Activated naive CD8-positive, alpha-beta T cell treated with anti-CD3 and anti-CD28 coated beads, Interleukin-2, amount 50 U/mL, for 24 hours (primary cell): ENCODE results near the gene MICALL2.

ENCODE experiments used
- ATAC-seq: fragments of 150-1000 bp; cut with Tn5 transposase; one replicate; pipeline ENCODE4 v1.10.0; 2021
- DNase-seq: peaks from one replicate; pipeline ENCODE4 v3.0.0; 2021
- H3K27ac Mint-ChIP-seq: one replicate; pipeline ENCODE4 v1.8.0; 2021; ENCODE audit warnings: mild to moderate bottlenecking, mixed read lengths
- H3K27me3 Mint-ChIP-seq: one replicate; pipeline ENCODE4 v1.8.0; 2021; ENCODE audit warnings: mixed read lengths
- H3K36me3 Mint-ChIP-seq: one replicate; pipeline ENCODE4 v1.8.0; 2021; ENCODE audit warnings: low read depth, mixed read lengths
- H3K4me1 Mint-ChIP-seq: one replicate; pipeline ENCODE4 v1.8.0; 2021; ENCODE audit warnings: mixed read lengths
- H3K4me3 Mint-ChIP-seq: one replicate; pipeline ENCODE4 v1.8.0; 2021; ENCODE audit warnings: mild to moderate bottlenecking, moderate library complexity, mixed read lengths
- H3K9me3 Mint-ChIP-seq: one replicate; pipeline ENCODE4 v1.8.0; 2021; ENCODE audit warnings: mixed read lengths

Gene MICALL2

DNA sequence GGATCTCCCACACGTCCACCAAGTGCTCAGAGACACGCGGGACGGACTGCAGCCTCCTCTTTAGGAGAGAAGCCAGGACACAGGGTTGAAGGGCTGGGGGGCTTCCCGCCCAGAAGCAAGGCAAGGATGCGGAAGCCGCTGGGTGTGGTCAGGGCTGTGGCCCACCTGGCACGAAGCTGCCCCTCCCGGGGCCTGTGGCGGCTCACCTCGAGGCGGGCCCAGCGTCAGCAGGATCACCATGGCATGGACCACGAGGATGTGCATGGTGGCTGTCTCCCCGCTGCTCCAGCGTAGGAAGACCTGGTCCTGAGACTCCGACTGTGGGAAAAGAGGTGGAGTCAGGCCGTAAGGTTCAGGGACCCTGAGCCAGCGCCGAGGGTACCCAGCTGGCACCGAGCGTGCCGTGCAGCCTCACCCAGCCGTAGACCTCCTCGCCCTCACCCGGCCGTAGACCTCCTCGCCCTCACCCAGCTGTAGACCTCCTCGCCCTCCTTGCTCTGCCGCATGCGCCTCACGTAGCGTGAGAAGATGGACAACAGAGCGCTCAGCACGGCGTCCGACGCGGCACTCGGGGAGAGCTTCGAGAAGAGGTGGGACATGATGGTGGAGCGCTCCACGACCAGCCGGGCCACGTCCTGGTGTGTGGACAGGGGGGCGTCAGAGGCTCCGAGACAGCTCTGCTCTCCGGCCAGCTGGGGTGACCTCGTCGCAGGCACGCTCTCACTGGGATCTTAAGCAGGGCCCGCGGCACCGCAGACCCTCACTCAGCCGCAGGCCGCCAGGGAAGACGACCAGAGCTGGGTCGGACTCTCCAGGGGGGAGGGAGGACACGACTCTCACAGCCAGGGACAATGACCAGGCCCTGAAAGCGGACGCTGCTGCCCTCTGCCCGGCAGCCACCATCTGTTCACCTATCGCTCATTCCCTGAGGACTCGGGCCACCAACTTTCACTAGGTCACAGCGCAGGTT lies 24.6 kb upstream of the MICALL2 start:
- no peak overlapping the region for H3K4me3 Mint-ChIP-seq
- ATAC-seq = no peak
- no peaks in the 10 kb centered on the region for H3K9me3 Mint-ChIP-seq
- H3K36me3 Mint-ChIP-seq = peaks cover 2% of the 10 kb centered on the region
- H3K27me3 Mint-ChIP-seq = no peaks in the 10 kb centered on the region
- H3K4me1 Mint-ChIP-seq = no peaks in the 10 kb centered on the region
- no peak overlapping the region for H3K27ac Mint-ChIP-seq
- DNase-seq = no peak

DNA sequence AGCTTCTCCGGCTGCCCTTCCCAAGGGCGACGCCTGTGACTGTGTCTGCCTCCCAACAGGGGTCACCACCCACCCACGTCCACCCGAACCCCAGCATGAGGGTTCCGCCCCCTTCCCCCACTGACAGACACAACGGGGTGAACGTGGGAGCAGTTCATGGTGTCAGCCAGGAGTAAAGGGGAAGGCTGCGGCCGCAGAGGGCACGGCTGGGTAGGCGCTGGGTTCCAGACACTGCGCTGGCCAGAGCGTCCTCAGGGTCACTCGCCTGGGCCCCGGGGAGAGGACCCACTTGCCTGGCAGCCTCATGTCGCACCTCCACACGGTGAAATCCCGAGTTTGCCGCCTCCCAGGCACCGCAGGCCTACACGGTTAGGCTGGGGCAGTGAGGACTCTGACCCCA lies 23.8 kb upstream of the MICALL2 start:
- no peak for ATAC-seq
- Mint-ChIP-seq H3K9me3 (no peaks in the 10 kb centered on the region), H3K27ac (no peak overlapping the region), H3K4me3 (no peak overlapping the region), H3K36me3 (peaks cover 2% of the 10 kb centered on the region), H3K27me3 (no peaks in the 10 kb centered on the region), H3K4me1 (no peaks in the 10 kb centered on the region)
- DNase-seq = no peak

DNA sequence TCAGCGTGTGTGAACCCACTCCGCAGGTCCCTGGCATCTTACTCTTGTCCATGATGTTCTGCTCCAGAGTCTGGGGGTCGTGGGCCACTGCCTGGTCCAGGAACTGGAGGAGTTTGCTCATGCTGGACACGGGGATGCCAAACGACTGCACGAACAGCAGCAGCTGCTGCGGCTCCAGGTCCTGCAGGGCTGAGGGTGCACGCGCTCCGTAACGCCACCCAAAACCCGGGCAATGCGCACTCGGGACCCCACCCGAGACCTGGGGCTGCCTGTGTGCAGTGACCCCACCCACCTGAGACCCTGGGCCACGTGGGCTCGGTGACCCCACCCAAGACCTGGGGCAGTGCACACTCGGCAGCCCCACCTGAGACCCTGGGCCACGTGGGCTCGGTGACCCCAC lies 22.0 kb upstream of the MICALL2 start:
- no peaks in the 10 kb centered on the region for H3K27me3 Mint-ChIP-seq
- H3K4me3 Mint-ChIP-seq = no peak overlapping the region
- DNase-seq = no peak
- no peak for ATAC-seq
- H3K27ac Mint-ChIP-seq = no peak overlapping the region
- H3K9me3 Mint-ChIP-seq = no peaks in the 10 kb centered on the region
- H3K4me1 Mint-ChIP-seq = no peaks in the 10 kb centered on the region
- H3K36me3 Mint-ChIP-seq = peaks cover 2% of the 10 kb centered on the region

DNA sequence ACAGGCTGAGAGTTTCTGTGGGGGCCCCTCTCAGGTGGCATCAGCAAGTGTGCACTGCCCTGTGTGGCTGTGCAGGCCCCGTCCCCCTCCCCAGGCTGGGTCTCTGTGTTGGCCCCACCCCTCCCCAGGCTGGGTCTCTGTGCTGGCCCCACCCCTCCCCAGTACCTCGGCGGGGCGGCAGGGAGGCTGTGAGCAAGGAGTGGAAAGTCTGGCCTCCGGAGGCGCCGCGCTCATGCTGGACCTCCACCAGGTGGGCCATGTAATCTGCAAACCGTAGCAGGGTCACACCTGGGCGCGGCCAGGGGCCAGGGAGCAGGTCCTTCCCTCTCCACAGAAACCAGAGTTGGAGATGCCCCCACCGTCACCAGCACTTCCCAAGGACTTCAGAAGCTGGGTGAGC lies 21.4 kb upstream of the MICALL2 start:
- H3K9me3 Mint-ChIP-seq = no peaks in the 10 kb centered on the region
- no peak overlapping the region for H3K27ac Mint-ChIP-seq
- H3K27me3 Mint-ChIP-seq = no peaks in the 10 kb centered on the region
- peaks cover 2% of the 10 kb centered on the region for H3K36me3 Mint-ChIP-seq
- H3K4me3 Mint-ChIP-seq = no peak overlapping the region
- DNase-seq (no peak), ATAC-seq (no peak)
- no peaks in the 10 kb centered on the region for H3K4me1 Mint-ChIP-seq

DNA sequence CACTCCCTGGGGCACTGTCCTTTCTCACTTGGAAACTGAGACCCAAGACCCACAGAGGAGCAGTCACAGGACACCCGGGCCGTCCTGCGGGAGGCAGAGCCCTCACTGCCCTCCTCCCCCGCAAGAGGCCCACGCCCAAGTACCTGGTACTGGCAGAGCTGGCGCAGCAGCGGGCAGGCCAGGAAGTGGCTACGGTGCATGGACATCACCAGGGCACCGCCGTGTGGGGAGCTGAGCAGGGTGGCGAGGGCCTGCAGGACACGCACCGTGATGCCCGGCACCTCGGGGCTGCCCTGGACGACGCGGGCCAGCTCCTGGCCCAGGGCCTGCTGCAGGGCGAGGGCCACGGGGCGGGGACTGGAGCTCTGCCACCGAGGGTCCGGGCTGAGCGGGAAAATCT lies 20.0 kb upstream of the MICALL2 start:
- Mint-ChIP-seq H3K36me3 (no peaks in the 10 kb centered on the region), H3K27ac (no peak overlapping the region), H3K4me1 (peaks cover 5% of the 10 kb centered on the region), H3K4me3 (no peak overlapping the region), H3K9me3 (no peaks in the 10 kb centered on the region), H3K27me3 (no peaks in the 10 kb centered on the region)
- ATAC-seq = no peak
- DNase-seq = no peak

DNA sequence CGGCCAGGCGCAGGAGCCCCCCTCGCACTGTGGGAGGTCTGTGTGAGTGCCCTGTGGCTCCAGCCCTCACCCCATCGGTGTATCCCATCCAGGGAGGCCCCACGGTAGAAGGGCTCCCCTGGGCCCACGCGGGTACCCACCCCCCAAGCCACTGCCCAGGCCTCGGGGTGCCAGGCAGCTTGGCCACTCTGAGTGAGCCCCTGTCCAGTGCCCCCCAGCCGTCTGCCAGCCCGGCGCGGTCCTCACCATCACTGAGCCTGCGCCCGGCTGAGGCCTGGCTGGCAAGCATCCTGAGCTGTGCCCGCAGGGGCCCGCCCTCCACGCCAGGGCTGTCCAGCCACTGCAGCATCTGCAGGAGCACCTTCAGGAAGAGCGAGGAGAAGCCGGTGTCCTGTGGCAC lies 19.2 kb upstream of the MICALL2 start:
- Mint-ChIP-seq H3K27ac (no peak overlapping the region), H3K36me3 (no peaks in the 10 kb centered on the region), H3K9me3 (no peaks in the 10 kb centered on the region), H3K27me3 (no peaks in the 10 kb centered on the region), H3K4me3 (no peak overlapping the region), H3K4me1 (peaks cover 5% of the 10 kb centered on the region)
- DNase-seq (no peak), ATAC-seq (no peak)

DNA sequence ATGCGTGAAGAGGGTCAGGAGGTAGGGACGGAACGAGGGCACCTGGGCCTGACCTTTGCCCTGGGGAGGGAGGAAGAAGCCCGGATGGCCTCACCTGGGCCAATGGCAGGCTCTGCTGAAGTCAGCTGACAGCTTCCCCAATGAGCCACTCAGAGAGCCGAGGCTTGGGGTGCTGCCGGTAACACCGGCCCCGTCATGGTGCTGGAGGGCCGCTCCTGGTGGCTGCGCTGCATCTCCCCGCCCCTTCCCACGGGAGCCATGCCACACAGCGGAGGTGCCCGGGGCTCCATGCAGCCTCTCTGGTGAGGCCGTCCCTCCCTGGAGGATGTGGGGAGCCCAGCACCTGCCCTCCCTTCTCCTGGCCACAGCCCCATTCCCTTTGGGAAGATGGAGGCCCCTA lies 17.6 kb upstream of the MICALL2 start:
- peaks cover 2% of the 10 kb centered on the region for H3K36me3 Mint-ChIP-seq

DNA sequence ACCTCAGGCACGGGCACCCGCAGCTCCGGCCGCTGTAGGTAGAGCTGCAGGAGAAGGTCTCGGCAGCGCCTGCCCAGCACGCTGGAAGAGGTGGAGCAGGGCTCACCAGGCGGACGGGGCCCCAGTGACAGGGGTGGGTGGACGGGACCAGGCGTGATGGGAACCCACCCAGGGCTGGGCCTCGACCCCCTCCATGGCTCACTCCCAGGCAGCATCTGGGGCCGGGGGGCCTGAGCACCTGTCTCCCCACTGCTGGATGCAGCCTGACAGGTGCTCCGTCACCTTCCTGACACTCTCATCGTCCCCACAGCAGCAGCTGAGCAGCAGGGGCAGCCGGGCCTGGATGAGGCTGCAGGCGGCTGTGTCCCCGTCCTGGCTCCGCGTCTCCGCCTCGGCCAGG lies 16.7 kb upstream of the MICALL2 start:
- H3K27ac Mint-ChIP-seq = no peak overlapping the region
- no peak for ATAC-seq
- no peaks in the 10 kb centered on the region for H3K27me3 Mint-ChIP-seq
- peaks cover 5% of the 10 kb centered on the region for H3K4me1 Mint-ChIP-seq
- DNase-seq = no peak
- H3K9me3 Mint-ChIP-seq = no peaks in the 10 kb centered on the region
- H3K4me3 Mint-ChIP-seq = no peak overlapping the region
- H3K36me3 Mint-ChIP-seq = peaks cover 2% of the 10 kb centered on the region

More for the DNA sequence above, 17.6 kb upstream of the MICALL2 start:
- Mint-ChIP-seq H3K4me1 (peaks cover 5% of the 10 kb centered on the region), H3K9me3 (no peaks in the 10 kb centered on the region), H3K27me3 (no peaks in the 10 kb centered on the region), H3K4me3 (no peak overlapping the region), H3K27ac (no peak overlapping the region)
- no peak for ATAC-seq
- no peak for DNase-seq

DNA sequence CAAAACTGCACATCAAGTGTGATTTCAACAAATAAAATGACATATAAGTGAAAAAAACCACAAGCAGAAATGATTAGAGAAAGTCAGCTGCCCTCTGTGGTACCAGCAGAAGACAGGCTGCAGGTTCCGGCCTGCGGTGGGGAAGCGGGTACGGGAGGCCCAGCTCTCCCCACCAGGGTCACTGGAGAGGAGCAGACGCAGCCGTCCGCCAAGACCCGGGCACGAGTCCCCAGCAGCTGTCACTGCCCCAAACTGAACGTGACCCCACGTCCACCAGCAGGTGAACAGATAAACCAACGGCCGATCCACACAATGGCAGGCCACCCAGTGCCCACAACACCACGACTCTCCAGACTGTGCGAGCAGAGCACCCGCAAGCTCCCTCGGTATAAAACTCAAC lies 16.1 kb upstream of the MICALL2 start:
- H3K4me1 Mint-ChIP-seq = peaks cover 5% of the 10 kb centered on the region
- ATAC-seq (no peak), DNase-seq (no peak)
- H3K4me3 Mint-ChIP-seq = no peak overlapping the region
- H3K9me3 Mint-ChIP-seq = no peaks in the 10 kb centered on the region
- H3K36me3 Mint-ChIP-seq = peaks cover 2% of the 10 kb centered on the region
- H3K27ac Mint-ChIP-seq = no peak overlapping the region
- H3K27me3 Mint-ChIP-seq = no peaks in the 10 kb centered on the region

DNA sequence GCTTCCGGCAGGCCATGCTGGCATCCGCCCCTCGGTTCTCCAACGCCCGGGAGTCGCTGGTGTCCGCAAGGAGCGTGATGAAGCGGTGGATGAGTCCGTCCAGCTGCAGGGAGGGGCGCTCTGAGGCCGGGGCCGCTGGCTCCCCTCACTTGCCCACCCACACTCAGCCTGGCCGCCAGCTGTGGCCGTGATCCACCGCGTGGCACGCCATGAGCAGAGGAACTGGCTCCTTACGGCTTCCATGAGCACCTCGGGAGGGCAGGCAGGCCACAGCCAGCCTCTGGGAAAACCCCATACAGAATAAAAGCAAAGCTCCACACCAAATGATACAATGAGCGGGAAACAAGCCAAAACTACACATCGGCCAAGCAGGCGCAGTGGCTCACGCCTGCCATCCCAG lies 15.5 kb upstream of the MICALL2 start:
- peaks cover 5% of the 10 kb centered on the region for H3K4me1 Mint-ChIP-seq
- DNase-seq (no peak), ATAC-seq (no peak)
- peaks cover 2% of the 10 kb centered on the region for H3K36me3 Mint-ChIP-seq
- no peak overlapping the region for H3K27ac Mint-ChIP-seq
- H3K4me3 Mint-ChIP-seq = no peak overlapping the region
- H3K27me3 Mint-ChIP-seq = no peaks in the 10 kb centered on the region
- H3K9me3 Mint-ChIP-seq = no peaks in the 10 kb centered on the region

DNA sequence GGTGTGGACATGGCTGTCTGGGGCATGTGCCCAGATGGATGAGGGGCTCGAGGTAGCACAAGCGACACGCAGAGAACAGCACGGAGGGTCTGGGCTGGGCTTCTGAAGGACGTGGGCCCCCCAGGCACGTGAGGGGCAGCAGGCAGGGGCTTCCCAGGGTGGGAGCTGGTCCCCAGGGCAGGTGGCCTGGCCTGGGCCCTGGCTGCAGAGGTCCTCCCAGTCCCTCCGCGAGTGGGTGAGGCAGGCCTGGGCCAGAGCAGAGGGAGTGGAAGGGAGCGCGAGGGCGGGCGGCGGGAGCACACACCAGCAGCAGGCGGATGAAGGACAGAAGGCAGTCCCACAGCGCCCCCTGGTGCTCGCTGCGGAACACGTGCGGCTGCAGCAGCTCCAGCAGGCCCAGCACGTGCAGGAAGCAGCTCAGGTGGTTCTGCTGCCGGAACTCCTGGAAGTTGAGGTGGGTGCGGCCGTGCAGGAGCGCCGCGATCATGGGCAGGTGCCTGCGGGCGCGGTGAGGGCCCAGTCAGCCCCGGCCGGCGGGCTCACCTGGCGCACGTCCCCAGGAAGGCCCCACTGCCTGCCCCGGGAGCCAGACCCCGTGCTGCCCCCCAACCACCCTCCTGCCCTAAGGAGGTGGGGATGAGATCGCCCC lies 14.7 kb upstream of the MICALL2 start:
- Mint-ChIP-seq H3K9me3 (no peaks in the 10 kb centered on the region), H3K27me3 (no peaks in the 10 kb centered on the region), H3K4me3 (no peak overlapping the region), H3K27ac (no peak overlapping the region), H3K4me1 (peaks cover 5% of the 10 kb centered on the region), H3K36me3 (peaks cover 2% of the 10 kb centered on the region)
- DNase-seq (peak; percentile 89), ATAC-seq (peak; percentile 68)

DNA sequence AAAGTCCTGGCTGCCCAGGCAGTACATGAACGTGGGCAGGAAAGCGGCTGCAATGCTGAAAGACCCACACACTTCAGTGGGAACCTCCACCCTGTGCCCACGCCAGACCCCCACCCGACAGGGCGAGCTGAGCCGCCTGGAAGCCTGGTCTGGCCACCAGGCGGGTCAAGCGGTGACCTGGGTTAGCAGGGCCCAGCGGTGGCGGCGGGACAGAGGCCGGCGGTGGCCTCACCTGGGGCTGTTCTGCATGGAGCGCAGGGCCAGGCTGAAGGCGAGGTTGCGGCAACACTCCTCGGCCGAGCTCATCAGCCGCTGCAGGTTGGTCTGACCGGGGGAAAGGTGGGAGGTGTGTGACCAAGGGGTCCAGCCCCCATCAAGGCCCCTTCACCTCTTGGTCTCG lies 11.6 kb upstream of the MICALL2 start:
- Mint-ChIP-seq H3K36me3 (peaks cover 2% of the 10 kb centered on the region), H3K4me3 (no peak overlapping the region), H3K27me3 (no peaks in the 10 kb centered on the region), H3K27ac (no peak overlapping the region), H3K9me3 (no peaks in the 10 kb centered on the region), H3K4me1 (peaks cover 5% of the 10 kb centered on the region)
- DNase-seq (no peak), ATAC-seq (no peak)

DNA sequence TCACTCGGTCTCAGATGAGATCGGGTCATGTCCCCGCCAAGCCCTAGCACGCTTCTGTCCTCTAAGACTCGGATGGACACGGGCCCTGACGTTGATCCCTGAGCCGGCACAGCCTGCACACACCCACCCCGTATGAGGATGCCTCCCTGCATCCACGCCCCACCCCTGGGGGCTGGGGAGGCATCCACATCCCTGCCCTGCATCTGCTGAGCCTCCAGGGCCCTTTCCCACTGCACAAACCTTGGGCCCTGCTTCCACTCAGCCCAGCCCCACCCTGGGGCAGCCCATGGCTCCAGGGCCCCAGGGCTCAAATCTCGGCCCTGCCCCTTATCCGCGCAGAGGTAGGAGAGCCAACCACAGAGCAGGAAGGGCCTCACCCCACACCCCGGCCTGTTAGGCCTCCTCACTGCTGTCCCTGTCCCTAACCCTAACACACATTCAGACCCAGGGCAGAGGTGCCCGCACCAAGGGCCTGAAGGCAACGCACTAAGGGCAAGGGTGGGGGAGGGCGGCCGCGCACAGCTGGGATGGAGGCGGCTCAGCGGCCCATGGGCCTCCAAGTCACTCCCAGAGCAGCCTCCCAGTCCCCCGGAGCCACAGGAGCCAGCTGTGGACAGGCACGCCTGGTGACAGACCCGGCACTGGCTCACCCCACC lies 9.5 kb upstream of the MICALL2 start:
- no peaks in the 10 kb centered on the region for H3K9me3 Mint-ChIP-seq
- no peak overlapping the region for H3K4me3 Mint-ChIP-seq
- H3K27me3 Mint-ChIP-seq = no peaks in the 10 kb centered on the region
- H3K4me1 Mint-ChIP-seq = no peaks in the 10 kb centered on the region
- peak; percentile 5 for ATAC-seq
- no peak for DNase-seq
- no peak overlapping the region for H3K27ac Mint-ChIP-seq
- H3K36me3 Mint-ChIP-seq = peaks cover 2% of the 10 kb centered on the region

DNA sequence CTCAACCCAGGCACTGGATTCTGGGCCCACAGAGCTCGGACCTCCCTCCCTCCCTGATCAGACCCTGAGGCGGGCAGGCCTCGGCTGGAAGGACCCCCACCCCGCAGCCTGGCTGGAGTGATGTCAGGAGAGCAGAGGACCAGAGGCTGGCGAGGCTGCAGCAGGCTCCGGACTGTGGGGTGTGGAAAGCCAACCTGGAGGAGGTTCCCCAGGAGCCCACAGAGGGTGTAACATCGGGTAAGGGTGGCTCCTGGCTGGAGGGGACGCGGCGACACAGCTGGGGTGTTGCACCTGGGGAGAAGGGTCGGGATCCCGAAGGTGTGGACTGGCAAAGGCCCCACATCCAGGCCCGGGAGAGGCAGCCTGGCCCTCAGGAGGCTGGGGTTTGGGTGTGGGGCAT lies 8.9 kb upstream of the MICALL2 start:
- H3K27ac Mint-ChIP-seq = no peak overlapping the region
- no peaks in the 10 kb centered on the region for H3K9me3 Mint-ChIP-seq
- ATAC-seq = no peak
- H3K27me3 Mint-ChIP-seq = no peaks in the 10 kb centered on the region
- peaks cover 2% of the 10 kb centered on the region for H3K36me3 Mint-ChIP-seq
- H3K4me1 Mint-ChIP-seq = no peaks in the 10 kb centered on the region
- no peak overlapping the region for H3K4me3 Mint-ChIP-seq
- no peak for DNase-seq
